ENCODE measurements around the gene GOLGA6L7.
"Not testable (repeated sequence)": the region's sequence is repeated elsewhere in the genome, so short reads cannot be mapped to it uniquely, and the experiment has no call there.

Gene GOLGA6L7

DNA sequence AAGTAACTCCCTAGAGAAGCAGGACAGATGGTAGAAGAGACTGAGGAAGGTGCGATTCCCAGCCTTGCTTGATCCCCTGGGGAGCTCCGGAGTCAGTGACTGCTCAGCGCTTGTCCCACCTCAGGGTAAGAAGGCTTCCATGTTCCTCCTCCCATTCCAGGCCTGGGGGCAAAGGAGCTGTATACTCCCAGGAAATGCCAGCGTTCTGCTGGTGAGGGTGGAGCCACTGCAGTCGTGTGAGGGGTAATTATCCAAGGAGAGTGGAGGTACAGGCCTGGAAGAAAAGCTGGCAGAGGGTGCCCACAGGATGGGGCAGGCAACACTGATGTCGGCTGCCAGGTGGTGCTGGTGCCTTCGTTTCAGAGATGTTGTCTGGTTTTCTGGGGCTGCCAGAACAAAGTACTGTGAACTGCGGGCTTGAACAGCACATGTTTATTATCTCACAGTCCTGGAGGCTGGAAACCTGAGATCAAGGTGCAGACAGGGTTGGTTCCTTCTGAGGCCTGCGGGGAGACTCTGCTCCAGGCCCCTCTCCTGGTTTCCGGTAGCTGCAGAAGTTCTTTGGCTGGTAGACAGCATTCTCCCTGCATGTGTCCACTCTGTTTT lies 25.2 kb upstream of the GOLGA6L7 start:
- peaks cover 11% of the 10 kb centered on the region for H3K4me1 ChIP-seq (ENCODE audit: insufficient read depth, insufficient read length)
- no peak for TF ChIP-seq YY1 (IDR thresholded peaks at IDR 0.05; ENCODE audit: insufficient read depth, insufficient read length)
- TF ChIP-seq SUZ12 (IDR thresholded peaks at IDR 0.05; ENCODE audit: extremely low read depth, insufficient read depth, insufficient read length), result no peak
- TF ChIP-seq ZNF274 (IDR thresholded peaks at IDR 0.05; ENCODE audit: low read depth, low read length), result no peak
- H3K27me3 ChIP-seq (ENCODE audit: insufficient read depth, insufficient read length), result no peaks in the 10 kb centered on the region
- H3K36me3 ChIP-seq (ENCODE audit: insufficient read depth, insufficient read length, low read length), result no peaks in the 10 kb centered on the region
- no peak for DNase-seq (ENCODE audit: low read depth, low spot score)
- no peak overlapping the region for H3K9ac ChIP-seq (ENCODE audit: insufficient read length, low read depth)
- H3K4me3 ChIP-seq (ENCODE audit: insufficient read length, low read depth), result no peak overlapping the region
- H3K9me3 ChIP-seq (ENCODE audit: insufficient read depth, low read length), result no peaks in the 10 kb centered on the region; the same call in 1 of the 2 replicates

DNA sequence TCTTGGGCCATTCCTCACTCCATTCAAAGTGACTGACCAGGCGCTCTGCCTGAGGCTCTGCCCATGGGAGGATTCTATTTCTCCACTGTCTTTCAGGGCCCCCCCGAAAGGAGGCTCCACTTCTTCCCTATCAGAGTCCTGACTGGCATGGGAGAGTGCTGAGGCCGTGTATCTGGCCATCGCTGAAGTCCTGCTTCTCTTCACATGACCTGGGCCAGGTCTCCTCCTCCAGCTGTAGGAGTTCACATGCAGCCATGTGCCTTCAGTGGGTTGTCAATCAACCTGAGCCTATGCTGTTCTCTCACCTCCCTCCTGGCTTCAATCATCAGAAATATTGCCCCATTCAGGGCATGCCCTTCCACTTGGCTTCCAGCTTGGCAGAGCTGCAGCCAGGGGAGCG lies 24.6 kb upstream of the GOLGA6L7 start:
- no peaks in the 10 kb centered on the region for H3K27me3 ChIP-seq (ENCODE audit: insufficient read depth, insufficient read length)
- H3K9me3 ChIP-seq (ENCODE audit: insufficient read depth, low read length), result no peaks in the 10 kb centered on the region; the same call in 1 of the 2 replicates
- TF ChIP-seq ZNF274 (IDR thresholded peaks at IDR 0.05; ENCODE audit: low read depth, low read length) (no peak), YY1 (IDR thresholded peaks at IDR 0.05; ENCODE audit: insufficient read depth, insufficient read length) (no peak), SUZ12 (IDR thresholded peaks at IDR 0.05; ENCODE audit: extremely low read depth, insufficient read depth, insufficient read length) (no peak)
- H3K9ac ChIP-seq (ENCODE audit: insufficient read length, low read depth), result no peak overlapping the region
- no peak overlapping the region for H3K4me3 ChIP-seq (ENCODE audit: insufficient read length, low read depth)
- no peak for DNase-seq (ENCODE audit: low read depth, low spot score)
- peaks cover 9% of the 10 kb centered on the region for H3K4me1 ChIP-seq (ENCODE audit: insufficient read depth, insufficient read length)
- H3K36me3 ChIP-seq (ENCODE audit: insufficient read depth, insufficient read length, low read length), result no peaks in the 10 kb centered on the region

DNA sequence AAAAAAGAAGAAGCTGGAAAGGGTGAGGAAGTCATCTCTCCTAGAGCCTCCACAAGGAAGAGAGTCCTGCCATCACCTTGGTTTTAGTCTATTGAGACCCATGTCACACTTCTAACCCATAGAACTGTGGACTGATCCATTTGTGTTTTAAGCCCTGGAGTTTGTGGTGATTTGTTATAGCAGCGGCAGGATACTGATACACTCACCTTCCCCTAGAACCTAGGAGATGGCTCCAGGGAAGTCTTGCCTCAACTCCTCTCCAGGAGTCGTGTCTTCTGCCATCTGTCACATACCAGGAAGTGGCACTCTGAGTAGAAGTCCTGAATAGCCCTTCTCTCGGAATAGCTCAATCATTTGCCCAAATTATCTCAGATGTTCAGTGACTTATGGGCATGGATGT lies 22.7 kb upstream of the GOLGA6L7 start:
- Histone ChIP-seq H3K9ac (ENCODE audit: insufficient read length, low read depth) (no peak overlapping the region), H3K9me3 (ENCODE audit: insufficient read depth, low read length) (no peaks in the 10 kb centered on the region; the same call in 1 of the 2 replicates), H3K27me3 (ENCODE audit: insufficient read depth, insufficient read length) (no peaks in the 10 kb centered on the region), H3K4me3 (ENCODE audit: insufficient read length, low read depth) (no peak overlapping the region), H3K4me1 (ENCODE audit: insufficient read depth, insufficient read length) (peaks cover 4% of the 10 kb centered on the region), H3K36me3 (ENCODE audit: insufficient read depth, insufficient read length, low read length) (no peaks in the 10 kb centered on the region)
- no peak for DNase-seq (ENCODE audit: low read depth, low spot score)
- no peak for TF ChIP-seq SUZ12 (IDR thresholded peaks at IDR 0.05; ENCODE audit: extremely low read depth, insufficient read depth, insufficient read length)
- TF ChIP-seq YY1 (IDR thresholded peaks at IDR 0.05; ENCODE audit: insufficient read depth, insufficient read length), result no peak
- no peak for TF ChIP-seq ZNF274 (IDR thresholded peaks at IDR 0.05; ENCODE audit: low read depth, low read length)

DNA sequence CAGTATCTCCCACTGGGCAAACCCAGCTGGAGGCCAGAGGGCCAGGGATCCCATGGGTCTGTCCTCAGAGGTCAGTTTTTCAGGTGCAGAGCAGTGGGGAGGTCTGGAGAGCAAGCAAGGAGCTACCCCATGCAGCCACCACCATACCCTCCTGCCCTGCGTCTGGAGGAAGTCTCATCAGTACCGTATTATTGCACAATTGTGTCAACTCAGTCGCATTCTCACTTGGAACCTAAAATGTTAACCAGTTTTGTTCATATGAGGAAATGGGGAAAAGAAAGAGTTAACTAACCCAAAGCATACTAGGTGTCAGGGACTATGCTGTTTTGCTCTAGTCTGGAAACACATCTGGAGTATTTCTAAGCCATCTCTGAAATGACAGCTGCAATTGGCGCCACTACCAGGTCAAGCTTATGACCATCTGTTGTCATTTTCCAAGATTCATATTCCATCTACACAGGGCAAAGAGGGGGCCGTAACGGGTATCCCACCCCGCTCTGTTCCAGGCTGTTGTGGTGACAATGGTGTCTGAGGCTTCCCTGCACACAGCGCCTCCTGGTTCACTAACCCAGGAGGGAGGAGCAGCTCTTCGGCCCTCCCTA lies 20.4 kb upstream of the GOLGA6L7 start:
- no peaks in the 10 kb centered on the region for H3K4me1 ChIP-seq (ENCODE audit: insufficient read depth, insufficient read length)
- H3K9me3 ChIP-seq (ENCODE audit: insufficient read depth, low read length), result no peaks in the 10 kb centered on the region; the same call in 1 of the 2 replicates
- TF ChIP-seq SUZ12 (IDR thresholded peaks at IDR 0.05; ENCODE audit: extremely low read depth, insufficient read depth, insufficient read length) (no peak), ZNF274 (IDR thresholded peaks at IDR 0.05; ENCODE audit: low read depth, low read length) (no peak), YY1 (IDR thresholded peaks at IDR 0.05; ENCODE audit: insufficient read depth, insufficient read length) (no peak)
- H3K9ac ChIP-seq (ENCODE audit: insufficient read length, low read depth), result no peak overlapping the region
- H3K27me3 ChIP-seq (ENCODE audit: insufficient read depth, insufficient read length), result no peaks in the 10 kb centered on the region
- no peak for DNase-seq (ENCODE audit: low read depth, low spot score)
- no peak overlapping the region for H3K4me3 ChIP-seq (ENCODE audit: insufficient read length, low read depth)
- H3K36me3 ChIP-seq (ENCODE audit: insufficient read depth, insufficient read length, low read length), result no peaks in the 10 kb centered on the region

DNA sequence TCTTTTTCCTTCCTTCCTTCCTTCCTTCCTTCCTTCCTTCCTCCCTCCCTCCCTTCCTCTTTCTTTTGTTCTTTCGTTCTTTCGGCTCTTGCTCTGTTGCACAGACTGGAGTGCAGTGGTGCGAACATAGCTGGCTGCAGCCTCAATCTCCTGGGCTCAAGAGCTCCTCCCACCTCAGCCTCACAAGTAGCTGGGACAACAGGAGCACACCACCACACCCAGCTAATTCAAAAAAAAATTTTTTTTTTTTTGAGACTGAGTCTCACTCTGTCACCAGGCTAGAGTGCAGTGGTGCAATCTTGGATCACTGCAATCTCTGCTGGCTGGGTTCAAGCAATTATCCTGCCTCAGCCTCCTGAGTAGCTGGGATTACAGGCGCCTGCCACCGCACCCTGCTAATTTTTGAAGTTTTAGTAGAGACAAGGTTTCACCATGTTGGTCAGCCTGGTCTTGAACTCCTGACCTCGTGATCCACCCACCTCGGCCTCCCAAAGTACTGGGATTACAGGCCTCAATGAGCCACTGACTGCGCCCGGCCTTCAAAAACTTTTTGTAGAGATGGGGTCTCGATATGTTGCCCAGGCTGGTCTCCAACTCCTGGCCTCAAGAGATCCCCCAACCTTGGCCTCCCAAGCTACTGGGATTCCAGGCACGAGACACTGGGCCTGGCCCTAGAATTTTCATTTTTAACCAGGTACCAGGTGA lies 13.3 kb upstream of the GOLGA6L7 start:
- H3K4me3 ChIP-seq (ENCODE audit: insufficient read length, low read depth); H3K4me1 ChIP-seq (ENCODE audit: insufficient read depth, insufficient read length); H3K9me3 ChIP-seq (ENCODE audit: insufficient read depth, low read length); H3K36me3 ChIP-seq (ENCODE audit: insufficient read depth, insufficient read length, low read length); H3K9ac ChIP-seq (ENCODE audit: insufficient read length, low read depth); H3K27me3 ChIP-seq (ENCODE audit: insufficient read depth, insufficient read length); DNase-seq (ENCODE audit: low read depth, low spot score): not testable (repeated sequence)

DNA sequence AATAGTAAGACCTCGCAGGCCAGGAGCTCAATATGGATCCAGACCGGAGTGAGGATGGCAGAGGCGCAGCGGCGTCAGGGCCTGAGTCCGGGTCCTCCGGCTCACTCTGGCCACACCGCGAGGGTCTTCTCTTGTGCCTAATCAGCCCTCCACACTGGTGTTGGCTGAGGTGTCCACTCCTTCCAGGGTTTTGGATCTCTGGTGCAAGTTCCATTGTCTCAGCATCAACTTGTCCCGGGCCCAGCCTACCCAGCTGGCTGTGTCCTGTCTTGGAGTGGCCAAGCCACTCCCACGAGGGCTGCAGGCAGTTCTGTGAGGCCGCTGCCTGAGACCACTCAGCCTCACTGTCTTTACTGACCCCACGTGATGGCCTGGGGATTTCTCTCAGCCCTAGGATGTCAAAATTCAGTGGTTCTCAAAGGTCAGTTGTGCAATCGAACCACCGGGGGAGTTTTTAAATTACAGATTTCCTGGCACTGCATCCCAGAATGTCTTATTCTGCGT lies 12.6 kb upstream of the GOLGA6L7 start:
- H3K9ac ChIP-seq (ENCODE audit: insufficient read length, low read depth), result peak overlapping the region; percentile 3
- no peaks in the 10 kb centered on the region for H3K27me3 ChIP-seq (ENCODE audit: insufficient read depth, insufficient read length)
- no peaks in the 10 kb centered on the region for H3K4me1 ChIP-seq (ENCODE audit: insufficient read depth, insufficient read length)
- TF ChIP-seq YY1 (IDR thresholded peaks at IDR 0.05; ENCODE audit: insufficient read depth, insufficient read length) (no peak), SUZ12 (IDR thresholded peaks at IDR 0.05; ENCODE audit: extremely low read depth, insufficient read depth, insufficient read length) (no peak)
- H3K9me3 ChIP-seq (ENCODE audit: insufficient read depth, low read length), result no peaks in the 10 kb centered on the region
- no peaks in the 10 kb centered on the region for H3K36me3 ChIP-seq (ENCODE audit: insufficient read depth, insufficient read length, low read length)
- no peak overlapping the region for H3K4me3 ChIP-seq (ENCODE audit: insufficient read length, low read depth)
- no peak for DNase-seq (ENCODE audit: low read depth, low spot score)

DNA sequence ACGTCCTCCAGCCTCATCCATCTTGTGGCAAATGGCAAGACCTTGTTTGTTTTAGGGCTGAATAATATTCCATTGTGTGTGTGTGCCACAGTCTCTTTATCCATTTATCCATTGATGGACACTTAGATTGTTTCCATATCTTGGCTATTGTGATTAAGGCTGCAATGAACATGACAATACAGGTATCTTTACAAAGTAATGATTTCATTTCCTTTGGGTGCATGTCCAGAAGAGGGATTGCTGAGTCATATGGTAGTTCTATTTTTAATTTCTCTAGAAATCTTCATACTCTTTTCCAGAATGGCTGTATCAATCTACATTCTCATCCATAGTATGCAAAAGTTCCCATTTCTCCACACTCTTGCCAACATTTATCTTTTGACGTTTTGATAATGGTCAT lies 6.1 kb upstream of the GOLGA6L7 start:
- H3K4me3 ChIP-seq (ENCODE audit: insufficient read length, low read depth); DNase-seq (ENCODE audit: low read depth, low spot score); H3K27me3 ChIP-seq (ENCODE audit: insufficient read depth, insufficient read length); H3K4me1 ChIP-seq (ENCODE audit: insufficient read depth, insufficient read length); H3K9ac ChIP-seq (ENCODE audit: insufficient read length, low read depth); H3K9me3 ChIP-seq (ENCODE audit: insufficient read depth, low read length); H3K36me3 ChIP-seq (ENCODE audit: insufficient read depth, insufficient read length, low read length): not testable (repeated sequence)

DNA sequence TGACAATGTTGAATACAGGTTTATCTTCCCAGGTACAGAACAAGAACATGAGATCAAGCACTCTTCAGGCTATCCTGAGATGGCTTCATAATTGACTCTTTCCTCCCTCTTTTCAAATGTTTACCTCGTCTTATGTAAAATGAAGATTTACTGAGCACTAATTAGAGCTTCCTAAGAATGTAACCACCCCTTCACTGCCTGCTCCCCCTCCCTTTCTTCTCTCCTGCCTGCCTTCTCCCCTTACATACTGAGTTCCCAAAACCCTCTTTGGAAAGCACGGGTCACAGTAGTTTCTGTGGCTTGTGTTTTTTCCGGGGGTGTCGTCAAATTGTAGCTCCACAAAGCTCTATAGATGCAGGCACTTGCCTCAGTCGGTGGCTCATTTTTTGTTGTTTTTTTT lies 5.2 kb upstream of the GOLGA6L7 start:
- not testable (repeated sequence) for H3K9me3 ChIP-seq (ENCODE audit: insufficient read depth, low read length); H3K4me1 ChIP-seq (ENCODE audit: insufficient read depth, insufficient read length); DNase-seq (ENCODE audit: low read depth, low spot score); H3K4me3 ChIP-seq (ENCODE audit: insufficient read length, low read depth); H3K27me3 ChIP-seq (ENCODE audit: insufficient read depth, insufficient read length); H3K9ac ChIP-seq (ENCODE audit: insufficient read length, low read depth); H3K36me3 ChIP-seq (ENCODE audit: insufficient read depth, insufficient read length, low read length)

DNA sequence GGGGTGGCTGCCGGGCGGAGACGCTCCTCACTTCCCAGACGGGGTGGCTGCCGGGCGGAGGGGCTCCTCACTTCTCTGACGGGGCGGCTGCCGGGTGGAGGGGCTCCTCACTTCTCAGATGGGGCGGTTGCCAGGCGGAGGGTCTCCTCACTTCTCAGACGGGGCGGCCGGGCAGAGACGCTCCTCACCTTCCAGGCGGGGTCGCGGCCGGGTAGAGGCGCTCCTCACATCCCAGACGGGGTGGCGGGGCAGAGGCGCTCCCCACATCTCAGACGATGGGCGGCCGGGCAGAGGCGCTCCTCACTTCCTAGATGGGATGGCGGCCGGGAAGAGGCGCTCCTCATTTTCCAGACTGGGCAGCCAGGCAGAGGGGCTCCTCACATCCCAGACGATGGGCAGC lies 1.3 kb upstream of the GOLGA6L7 start:
- not testable (repeated sequence) for DNase-seq (ENCODE audit: low read depth, low spot score); H3K36me3 ChIP-seq (ENCODE audit: insufficient read depth, insufficient read length, low read length)

DNA sequence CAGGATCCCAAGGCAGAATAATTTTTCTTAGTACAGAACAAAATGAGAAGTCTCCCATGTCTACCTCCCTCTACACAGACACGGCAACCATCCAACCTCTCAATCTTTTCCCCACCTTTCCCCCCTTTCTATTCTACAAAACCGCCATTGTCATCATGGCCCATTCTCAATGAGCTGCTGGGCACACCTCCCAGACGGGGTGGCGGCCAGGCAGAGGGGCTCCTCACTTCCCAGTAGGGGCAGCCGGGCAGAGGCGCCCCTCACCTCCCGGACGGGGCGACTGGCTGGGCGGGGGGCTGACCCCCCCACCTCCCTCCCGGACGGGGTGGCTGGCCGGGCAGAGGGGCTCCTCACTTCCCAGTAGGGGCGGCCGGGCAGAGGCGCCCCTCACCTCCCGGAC lies 827 bp upstream of the GOLGA6L7 start:
- H3K9me3 ChIP-seq (ENCODE audit: insufficient read depth, low read length); DNase-seq (ENCODE audit: low read depth, low spot score); H3K4me1 ChIP-seq (ENCODE audit: insufficient read depth, insufficient read length); H3K27me3 ChIP-seq (ENCODE audit: insufficient read depth, insufficient read length); H3K36me3 ChIP-seq (ENCODE audit: insufficient read depth, insufficient read length, low read length); H3K9ac ChIP-seq (ENCODE audit: insufficient read length, low read depth); H3K4me3 ChIP-seq (ENCODE audit: insufficient read length, low read depth): not testable (repeated sequence)

More for the DNA sequence above, 1.3 kb upstream of the GOLGA6L7 start:
- not testable (repeated sequence) for H3K9ac ChIP-seq (ENCODE audit: insufficient read length, low read depth); H3K4me1 ChIP-seq (ENCODE audit: insufficient read depth, insufficient read length); H3K9me3 ChIP-seq (ENCODE audit: insufficient read depth, low read length); H3K27me3 ChIP-seq (ENCODE audit: insufficient read depth, insufficient read length); H3K4me3 ChIP-seq (ENCODE audit: insufficient read length, low read depth)
